GM12878 (cell line): ENCODE results near the gene VSTM5. TPM values are rescaled to one million over a fixed set of nuclear protein-coding genes. Genes with fewer than 3 reads are reported as not detected.

Experiments
- ATAC-seq: fragments of 200-7000 bp; cut with Tn5 transposase; 3 replicates; pipeline ENCODE4 v1.9.1; 2020; ENCODE audit warnings: mild to moderate bottlenecking, moderate library complexity
- BruUV-seq: library from RNA; stranded (reverse); fragments of 400-500 nt; replicated peaks from 2 replicates; lab custom pipeline; 2021; lab: Mats Ljungman, UMichigan
- CTCF ChIA-PET: fragments of 300-600 bp; sonication (Branson Sonifier 250); formaldehyde crosslinking; extraction: SDS; loops from one replicate; lab custom pipeline; 2021; ENCODE audit warnings: inconsistent platforms; lab: Yijun Ruan, JAX
- POLR2A ChIA-PET: fragments of 350-600 bp; formaldehyde crosslinking; extraction: SDS; loops from one replicate; lab custom pipeline; 2021; ENCODE audit warnings: inconsistent platforms; lab: Charles Lee
- RAD21 ChIA-PET: fragments of 300-600 bp; sonication (Branson Sonifier 250); formaldehyde crosslinking; loops from one replicate; lab custom pipeline; 2023; ENCODE audit warnings: antibody characterized with exemption; ENCODE audit not compliant: unreplicated experiment; lab: Charles Lee
- SMC1A ChIA-PET: fragments of 300-600 bp; sonication (Branson Sonifier 250); formaldehyde crosslinking; loops from one replicate; lab custom pipeline; 2023; ENCODE audit not compliant: unreplicated experiment, uncharacterized antibody; lab: Charles Lee
- DNase-seq: peaks from one replicate; pipeline ENCODE4 v3.0.0-alpha.2; 2011; ENCODE audit warnings: low read depth, low spot score
- FAIRE-seq: peaks from 3 replicates; lab custom pipeline; 2011; peaks lifted over from hg19 to GRCh38; lab: Jason Lieb, UNC
- H2AFZ ChIP-seq: 2 replicates; pipeline ENCODE4 v1.6.0; 2011; ENCODE audit warnings: low read depth, low read length, control low read depth; ENCODE audit not compliant: control insufficient read depth
- H3K27ac ChIP-seq: 2 replicates; pipeline ENCODE4 v1.5.1; 2011; ENCODE audit warnings: control low read depth; ENCODE audit not compliant: control insufficient read depth, insufficient read depth
- H3K27me3 ChIP-seq, 2 experiments: replicated peaks in 1 of 2; 2 replicates each; pipeline versions ENCODE4 v1.6.0 to v1.6.1; 2011; ENCODE audit warnings: low read length in 1 of 2; ENCODE audit not compliant: control insufficient read depth in 2 of 2, insufficient read depth in 2 of 2
- H3K36me3 ChIP-seq, 2 experiments: 2 replicates each; pipeline ENCODE4 v1.5.1; 2011; ENCODE audit warnings: low read length in 1 of 2; ENCODE audit not compliant: control insufficient read depth in 2 of 2, insufficient read depth in 2 of 2
- H3K4me1 ChIP-seq: 2 replicates; pipeline ENCODE4 v1.6.1; 2011; ENCODE audit warnings: mild to moderate bottlenecking, low read length, moderate library complexity, mixed read lengths; ENCODE audit not compliant: control insufficient read depth, insufficient read depth
- H3K4me2 ChIP-seq: 2 replicates; pipeline ENCODE4 v1.6.0; 2011; ENCODE audit warnings: control low read depth; ENCODE audit not compliant: control insufficient read depth, insufficient read depth
- H3K4me3 ChIP-seq: fragments of 200-600 bp; sonication (generic); 2 replicates; pipeline ENCODE4 v1.5.1; 2016
- H3K79me2 ChIP-seq: 2 replicates; pipeline ENCODE4 v1.6.0; 2011; ENCODE audit warnings: low read length; ENCODE audit not compliant: control insufficient read depth, insufficient read depth
- H3K9ac ChIP-seq: 2 replicates; pipeline ENCODE4 v1.8.0; 2011; ENCODE audit warnings: low read length, control low read depth, mixed read lengths; ENCODE audit not compliant: control insufficient read depth, insufficient read depth
- H3K9me3 ChIP-seq: replicated peaks from 3 replicates; pipeline ENCODE4 v1.5.1; 2011; ENCODE audit warnings: mild to moderate bottlenecking, low read length; ENCODE audit not compliant: control insufficient read depth, insufficient read depth
- H4K20me1 ChIP-seq: 2 replicates; pipeline ENCODE4 v1.6.0; 2011; ENCODE audit not compliant: control insufficient read depth, insufficient read depth
- BCL3 ChIP-seq: IDR thresholded peaks from 2 replicates; pipeline ENCODE4 v1.6.1; 2011; ENCODE audit warnings: borderline replicate concordance, low read depth, mild to moderate bottlenecking, moderate library complexity, low read length; ENCODE audit not compliant: insufficient read depth, poor library complexity, severe bottlenecking
- BRCA1 ChIP-seq: IDR thresholded peaks from 2 replicates; pipeline ENCODE4 v1.6.1; 2011; ENCODE audit warnings: low read depth, low read length, improper control_type of control experiment
- GABPA ChIP-seq: IDR thresholded peaks from 2 replicates; pipeline ENCODE4 v1.6.1; 2014; ENCODE audit warnings: antibody characterized with exemption, low read depth, mild to moderate bottlenecking, inconsistent platforms
- KAT2A ChIP-seq: conservative IDR thresholded peaks from 2 replicates; pipeline ENCODE4 v1.6.1; 2011; ENCODE audit warnings: low read depth, low read length; ENCODE audit not compliant: control insufficient read depth
- KDM1A ChIP-seq: fragments of 200-600 bp; sonication (generic); IDR thresholded peaks from 2 replicates; pipeline ENCODE4 v1.6.1; 2016; ENCODE audit warnings: borderline replicate concordance
- NFIC ChIP-seq: IDR thresholded peaks from 2 replicates; pipeline ENCODE4 v1.6.1; 2012; ENCODE audit warnings: low read depth, mild to moderate bottlenecking, inconsistent platforms, low read length, moderate library complexity
- NFYB ChIP-seq: IDR thresholded peaks from 2 replicates; pipeline ENCODE4 v1.6.1; 2011; ENCODE audit warnings: low read depth, mild to moderate bottlenecking, low read length, improper control_type of control experiment, moderate library complexity; ENCODE audit not compliant: insufficient read depth
- PML ChIP-seq: IDR thresholded peaks from 2 replicates; pipeline ENCODE4 v1.6.1; 2012; ENCODE audit warnings: low read length, inconsistent platforms
- RAD51 ChIP-seq: fragments of 450-650 bp; IDR thresholded peaks from 2 replicates; pipeline ENCODE4 v1.6.1; 2016; ENCODE audit warnings: moderate library complexity, mild to moderate bottlenecking, inconsistent platforms
- RCOR1 ChIP-seq: conservative IDR thresholded peaks from 2 replicates; pipeline ENCODE4 v1.6.1; 2012; ENCODE audit warnings: low read depth, low read length, improper control_type of control experiment
- RELB ChIP-seq: fragments of 450-650 bp; IDR thresholded peaks from 2 replicates; pipeline ENCODE4 v1.6.1; 2017; ENCODE audit warnings: low read depth, mild to moderate bottlenecking, moderate library complexity
- SMC3 ChIP-seq: IDR thresholded peaks from 2 replicates; pipeline ENCODE4 v1.6.1; 2011; ENCODE audit warnings: low read length, improper control_type of control experiment, borderline replicate concordance
- SP1 ChIP-seq: IDR thresholded peaks from one replicate; pipeline ENCODE4 v1.6.1; 2011; ENCODE audit warnings: low read depth, low read length
- TCF3 ChIP-seq: IDR thresholded peaks from 2 replicates; pipeline ENCODE4 v1.6.1; 2012; ENCODE audit warnings: low read depth, mild to moderate bottlenecking, low read length, borderline replicate concordance; ENCODE audit not compliant: insufficient read depth
- ZNF384 ChIP-seq: IDR thresholded peaks from 2 replicates; pipeline ENCODE4 v1.6.1; 2012; ENCODE audit warnings: low read depth, mild to moderate bottlenecking, low read length, improper control_type of control experiment, borderline replicate concordance
- ZNF592 ChIP-seq: fragments of 450-650 bp; IDR thresholded peaks from 2 replicates; pipeline ENCODE4 v1.6.1; 2017; ENCODE audit warnings: mild to moderate bottlenecking, moderate library complexity
- WGBS: methylation state at CpG from one replicate; pipeline ENCODE4 v1.1.6; 2016; ENCODE audit warnings: low lambda C conversion rate; ENCODE audit not compliant: insufficient replicate concordance, insufficient coverage; ENCODE audit errors: missing lambda C conversion rate; 5-methylcytosine and 5-hydroxymethylcytosine counted together
- in situ Hi-C: fragments of 300-500 bp; cut with MboI; formaldehyde crosslinking; loops from 9 replicates; pipeline ENCODE4 v1.14.3; 2018; ENCODE audit warnings: mixed read lengths
- intact Hi-C: fragments of 100-400 bp; cut with micrococcal nuclease; formaldehyde crosslinking; loops from one replicate; pipeline ENCODE4 v1.14.2; 2022; ENCODE audit not compliant: unreplicated experiment
- polyA plus RNA-seq, 11 experiments: library from polyadenylated mRNA; depleted of rRNA in 4 of 11; unstranded in 6 of 11; stranded (reverse) in 5 of 11; fragments of >200 nt; fragmentation: Nextera tagmentation in 4 of 11; fragmentation: Illumina TruSeq in 1 of 11; extraction: Ambion mirVana in 4 of 11; extraction: Trizol in 1 of 11; gene quantifications; 1 replicate in 1 of 11; 2 replicates in 10 of 11; pipeline versions ENCODE4 v1.2.1 to v1.2.3, GENCODE V29; 2011 to 2016; ENCODE audit warnings: inconsistent platforms in 2 of 11, missing spikeins in 2 of 11, low read depth in 1 of 11
- total RNA-seq, 4 experiments: library from RNA; depleted of rRNA in 3 of 4; stranded (reverse); fragments of >200 nt in 3 of 4; fragmentation: Illumina TruSeq in 1 of 4; extraction: Trizol in 1 of 4; gene quantifications; 2 replicates each; pipeline versions ENCODE4 v1.2.1 to v1.2.3, GENCODE V29; 2013 to 2021

VSTM5 gene
- total and polyA plus RNA-seq, 10 of the 15 experiments (the other 5 are each of a cell fraction or from before 2014, with no cell fraction given), result not detected

GRCh38 chr11:93841446-93841845 is 9.0 kb downstream of the VSTM5 start (continued):
- TF ChIP-seq BCL3, result no peak
- TF ChIP-seq RAD51, result no peak
- no peak for TF ChIP-seq TCF3
- TF ChIP-seq KAT2A, result no peak
- TF ChIP-seq, all 136 proteins: peak for 0

- DNase-seq (no peak), ATAC-seq (no peak), FAIRE-seq (no peak)
- in situ Hi-C loops (no loop called here), intact Hi-C loops (no loop called here)
- no peak overlapping the region for H3K4me3 ChIP-seq
- no peak overlapping the region for H3K27ac ChIP-seq
- H3K4me1 ChIP-seq, result no peaks in the 10 kb centered on the region
- no peaks in the 10 kb centered on the region; a peak in 1 of 4 replicates for H3K27me3 ChIP-seq
- no peak overlapping the region for H3K9ac ChIP-seq
- H3K9me3 ChIP-seq, result no peaks in the 10 kb centered on the region
- ChIA-PET RAD21 (no interaction called here), CTCF (no interaction called here), SMC1A (no interaction called here), POLR2A (no interaction called here)
- TF ChIP-seq RCOR1, result no peak
- TF ChIP-seq SMC3, result no peak
- no peak for TF ChIP-seq ZNF592
- no peak for TF ChIP-seq SP1
- no peak for TF ChIP-seq KDM1A
- TF ChIP-seq RELB, result no peak
- no peak for TF ChIP-seq NFIC
- no peak for TF ChIP-seq GABPA
- no peak for TF ChIP-seq ZNF384
- TF ChIP-seq PML, result no peak
- no peak for TF ChIP-seq BRCA1
- no peak for TF ChIP-seq NFYB
- H4K20me1 ChIP-seq, result no peaks in the 10 kb centered on the region
- H2AFZ ChIP-seq, result no peak overlapping the region
- no peaks in the 10 kb centered on the region for H3K79me2 ChIP-seq
- 10% methylated on average over 3 of the region's 3 CpGs for WGBS
- H3K36me3 ChIP-seq, result no peaks in the 10 kb centered on the region
- BruUV-seq, result no TSS peak
- H3K4me2 ChIP-seq, result no peak overlapping the region
Measured at GRCh38 chr11:93840981-93841380, 9.4 kb downstream of the VSTM5 start.
